Activated T-helper 1 cell treated with anti-CD3 and anti-CD28 coated beads, Interleukin-12 subunit alpha, Interleukin-12 subunit beta, Interleukin-2, Interleukin-4 antibody, amounts not matched to agents 30 ng/mL and 10 ng/mL and 1 ng/mL, durations not matched to agents 14 hours and 24 hours and 36 hours (primary cell): ENCODE measurements around the gene CASZ1. TPM values are rescaled to one million over a fixed set of nuclear protein-coding genes. Genes with fewer than 3 reads are reported as not detected.

Experiments
- DNase-seq: peaks from one replicate; pipeline ENCODE4 v3.0.0; 2021; ENCODE audit warnings: low spot score
- H3K27ac Mint-ChIP-seq: one replicate; pipeline ENCODE4 v1.8.0; 2021; ENCODE audit warnings: mild to moderate bottlenecking, mixed read lengths
- H3K27me3 Mint-ChIP-seq: one replicate; pipeline ENCODE4 v1.8.0; 2022; ENCODE audit warnings: mild to moderate bottlenecking, moderate library complexity, mixed read lengths; ENCODE audit not compliant: insufficient read depth
- H3K36me3 Mint-ChIP-seq: one replicate; pipeline ENCODE4 v1.8.0; 2021; ENCODE audit warnings: low read depth, mixed read lengths
- H3K4me1 Mint-ChIP-seq: one replicate; pipeline ENCODE4 v1.8.0; 2021; ENCODE audit warnings: low read depth, mixed read lengths
- H3K4me3 Mint-ChIP-seq: one replicate; pipeline ENCODE4 v1.8.0; 2021; ENCODE audit warnings: mild to moderate bottlenecking, moderate library complexity, mixed read lengths
- H3K9me3 Mint-ChIP-seq: one replicate; pipeline ENCODE4 v1.8.0; 2021; ENCODE audit warnings: mixed read lengths
- intact Hi-C: fragments of 100-400 bp; cut with micrococcal nuclease; formaldehyde crosslinking; loops from one replicate; pipeline ENCODE4 v1.15.1; 2024
- total RNA-seq: library from RNA; stranded (reverse); gene quantifications from 2 replicates; pipeline ENCODE4 v1.2.3, GENCODE V29; 2022

CASZ1 gene
- total RNA-seq, 1 donor from 2014 or later, result 11.7 TPM

DNA sequence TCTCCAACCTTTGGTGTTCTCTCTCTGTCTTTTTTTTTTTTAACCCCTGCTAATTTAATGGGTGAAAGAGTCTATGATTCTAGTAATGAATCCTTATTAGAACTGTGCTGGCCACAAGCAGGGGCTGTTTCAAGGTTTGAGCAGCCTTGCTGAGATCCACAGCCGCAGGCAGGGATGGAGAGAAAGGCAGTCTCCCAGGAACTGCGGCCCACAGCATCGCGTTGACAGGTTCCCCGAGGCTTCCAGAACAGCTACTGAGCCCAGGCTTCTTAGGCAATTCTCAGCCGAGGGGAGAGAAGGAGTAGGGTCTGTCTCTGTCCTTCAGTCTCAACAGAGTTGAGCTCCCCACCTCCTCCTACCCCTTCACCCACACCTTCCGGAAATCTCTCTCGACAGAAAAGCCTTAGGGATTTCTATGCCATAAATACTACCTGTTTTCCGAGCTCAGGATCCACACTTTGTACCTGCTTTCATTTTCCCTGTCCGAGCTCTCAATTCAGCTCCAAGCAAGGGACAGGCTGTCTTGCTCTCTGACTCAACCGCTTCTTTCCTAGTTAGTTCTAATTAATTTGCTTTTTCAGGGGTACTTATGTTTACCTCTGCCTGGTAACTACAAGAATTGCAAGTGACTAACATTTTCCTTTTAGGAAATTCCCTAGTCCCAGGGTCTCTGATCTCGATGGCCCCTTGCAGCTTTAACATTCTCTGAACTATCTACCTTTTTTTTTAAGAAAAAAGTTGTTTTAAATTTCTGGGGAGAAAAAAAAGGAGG is 6.7 kb upstream of the CASZ1 start:
- Mint-ChIP-seq H3K4me3 (no peak overlapping the region), H3K4me1 (no peaks in the 10 kb centered on the region), H3K9me3 (no peaks in the 10 kb centered on the region), H3K27me3 (peaks cover 60% of the 10 kb centered on the region), H3K27ac (no peak overlapping the region), H3K36me3 (no peaks in the 10 kb centered on the region)
- intact Hi-C loops, result no loop called here
- DNase-seq, result no peak

DNA sequence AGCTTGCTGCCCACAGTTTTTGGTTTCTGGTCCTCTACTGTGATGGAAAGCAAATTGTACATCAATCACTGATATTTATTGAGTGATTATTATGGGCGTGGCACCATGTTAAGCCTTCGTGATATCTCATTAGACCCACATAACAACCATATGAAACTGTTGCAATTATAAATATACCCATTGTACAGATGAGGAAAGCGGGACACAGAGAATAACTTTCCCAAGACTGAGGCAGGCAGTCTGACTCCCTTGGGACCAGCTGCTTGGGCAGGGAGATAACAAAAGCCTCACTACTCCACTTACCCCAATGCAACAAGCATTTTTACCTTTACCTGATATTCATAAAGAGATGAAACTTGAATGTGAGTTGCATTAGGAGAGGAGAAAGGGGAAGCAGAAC is 4.3 kb upstream of the CASZ1 start:
- DNase-seq, result no peak
- Mint-ChIP-seq H3K27me3 (peaks cover 62% of the 10 kb centered on the region), H3K4me3 (no peak overlapping the region), H3K27ac (no peak overlapping the region), H3K36me3 (no peaks in the 10 kb centered on the region), H3K9me3 (no peaks in the 10 kb centered on the region), H3K4me1 (no peaks in the 10 kb centered on the region)
- intact Hi-C loops, result no loop called here

DNA sequence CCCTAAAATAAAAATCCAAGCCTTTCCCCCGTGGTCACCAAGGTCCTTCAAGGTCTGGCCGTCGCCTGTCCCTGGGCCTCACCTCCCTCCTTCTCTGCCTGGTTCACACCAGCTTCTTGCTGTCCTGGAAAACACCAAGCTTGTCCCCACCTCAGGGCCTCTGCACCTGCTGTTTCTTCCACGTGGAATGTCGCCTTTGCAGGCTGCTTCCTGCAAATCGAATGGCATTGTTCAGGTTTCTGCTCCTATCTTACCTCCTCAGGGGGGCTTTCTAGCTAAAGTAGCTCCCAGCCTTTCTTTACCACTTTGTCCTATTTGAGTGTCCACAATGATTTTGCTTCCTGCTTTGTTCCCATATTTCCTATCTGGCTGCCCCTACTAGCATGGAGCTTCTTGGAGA is 3.3 kb upstream of the CASZ1 start:
- DNase-seq, result no peak
- H3K9me3 Mint-ChIP-seq, result no peaks in the 10 kb centered on the region
- no peak overlapping the region for H3K27ac Mint-ChIP-seq
- H3K4me1 Mint-ChIP-seq, result no peaks in the 10 kb centered on the region
- peaks cover 67% of the 10 kb centered on the region for H3K27me3 Mint-ChIP-seq
- no peak overlapping the region for H3K4me3 Mint-ChIP-seq
- intact Hi-C loops, result loop anchor here (5.0 kb wide), 3 partner anchors 68 to 893 kb away; partner anchors contain the start of gene DRAXIN
- no peaks in the 10 kb centered on the region for H3K36me3 Mint-ChIP-seq

DNA sequence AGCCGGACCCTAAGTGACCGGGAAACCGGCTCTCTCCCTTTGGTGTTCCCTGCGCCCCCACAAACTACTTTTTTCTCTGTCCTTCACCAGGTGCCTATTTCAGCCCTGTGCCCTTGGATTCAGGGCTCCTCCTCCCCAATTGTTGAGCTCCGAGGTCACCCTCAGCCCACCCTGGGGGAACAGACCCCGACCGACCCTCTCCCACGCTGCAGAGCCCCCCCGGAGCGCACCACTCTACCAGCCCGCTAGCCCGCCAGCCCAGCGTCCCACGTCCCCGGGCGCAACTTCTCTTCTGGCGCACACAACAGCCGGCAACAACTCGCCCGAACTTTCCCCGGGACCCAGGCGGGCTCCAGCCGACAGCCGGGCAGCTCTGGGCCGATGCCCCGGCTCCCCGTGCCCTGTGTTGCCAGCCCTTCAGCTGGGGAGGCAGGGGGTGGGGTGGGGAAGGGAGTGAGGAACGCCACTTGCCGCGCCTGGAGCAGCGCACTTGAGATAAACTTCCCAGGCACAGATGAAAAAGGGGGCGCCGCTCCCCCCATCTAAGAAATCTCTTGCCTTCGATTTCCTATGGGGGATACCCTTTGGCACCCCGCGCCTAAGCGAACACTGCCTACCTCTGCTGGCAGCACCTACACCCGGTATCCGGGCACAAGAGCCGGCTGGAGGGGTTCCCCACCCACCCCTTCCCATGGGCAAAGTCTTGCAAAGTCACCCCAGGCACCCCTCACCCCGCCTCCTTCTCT is 997 bp downstream of the CASZ1 start:
- peak overlapping the region; percentile 68 for H3K4me3 Mint-ChIP-seq
- H3K27ac Mint-ChIP-seq, result peak overlapping the region; percentile 38
- DNase-seq, result no peak
- H3K27me3 Mint-ChIP-seq, result peaks cover 51% of the 10 kb centered on the region
- intact Hi-C loops, result loop anchor here (5.0 kb wide), 3 partner anchors 72 to 897 kb away; partner anchors contain the start of gene DRAXIN
- no peaks in the 10 kb centered on the region for H3K9me3 Mint-ChIP-seq
- peaks cover 5% of the 10 kb centered on the region for H3K4me1 Mint-ChIP-seq
- H3K36me3 Mint-ChIP-seq, result no peaks in the 10 kb centered on the region

DNA sequence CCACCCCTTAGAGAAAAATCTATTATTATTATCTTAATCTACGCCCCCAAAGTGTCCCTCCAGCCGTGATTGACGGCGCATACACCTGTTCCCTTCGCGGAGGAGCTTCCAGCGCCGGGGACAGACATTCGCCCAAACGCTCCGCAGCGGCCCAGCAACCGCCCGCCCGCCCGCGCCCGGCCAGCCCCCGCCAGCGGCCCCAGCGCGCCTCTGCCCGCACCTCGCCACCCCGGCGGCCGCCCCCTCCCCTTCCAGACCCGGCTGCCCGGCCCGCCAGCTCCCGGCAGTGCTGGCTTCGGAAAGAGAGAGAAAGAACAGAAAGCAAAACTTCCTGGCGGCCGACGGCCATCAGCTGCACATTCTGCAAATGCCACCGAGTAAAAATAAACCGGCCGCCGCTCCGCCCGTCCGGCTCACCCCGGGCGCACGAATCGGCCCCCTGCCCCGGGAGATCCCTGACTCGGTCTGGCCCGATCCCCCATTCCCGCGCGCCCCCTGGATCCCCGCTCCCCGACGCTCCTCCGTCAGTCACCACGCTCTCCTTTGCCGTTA is 1.6 kb downstream of the CASZ1 start:
- Mint-ChIP-seq H3K9me3 (no peaks in the 10 kb centered on the region), H3K27ac (peak overlapping the region; percentile 38), H3K27me3 (peaks cover 46% of the 10 kb centered on the region), H3K36me3 (no peaks in the 10 kb centered on the region), H3K4me3 (peak overlapping the region; percentile 68), H3K4me1 (peaks cover 5% of the 10 kb centered on the region)
- no peak for DNase-seq
- intact Hi-C loops, result loop anchor here (5.0 kb wide), 5 partner anchors 73 to 898 kb away; partner anchors contain the start of gene DRAXIN

DNA sequence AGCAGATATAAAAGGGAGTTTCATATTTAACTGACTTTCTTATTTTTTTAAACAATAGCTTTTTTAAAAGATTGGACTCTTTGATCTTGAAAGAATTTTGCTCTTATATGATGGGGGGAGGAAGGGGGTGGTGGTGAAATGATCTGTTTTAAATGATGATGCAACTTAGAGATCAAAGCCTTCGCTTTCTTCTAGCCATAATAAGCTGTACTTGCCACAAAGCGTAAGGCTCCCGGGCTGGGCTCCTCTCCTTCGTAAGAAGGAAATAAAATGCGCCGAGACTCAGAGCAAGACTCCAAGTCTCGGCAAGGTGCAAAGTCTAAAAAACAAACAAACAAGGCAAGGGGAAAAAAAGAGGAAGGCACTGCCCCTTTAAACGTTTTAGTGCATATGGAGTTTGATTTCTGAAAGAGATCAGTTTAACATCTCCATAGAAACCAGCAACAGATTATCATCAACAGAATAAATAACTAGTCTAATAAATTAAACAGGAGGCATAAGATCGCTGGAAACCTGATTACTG is 3.3 kb downstream of the CASZ1 start:
- Mint-ChIP-seq H3K9me3 (no peaks in the 10 kb centered on the region), H3K27ac (peak overlapping the region; percentile 57), H3K36me3 (no peaks in the 10 kb centered on the region), H3K4me1 (peaks cover 5% of the 10 kb centered on the region), H3K4me3 (peak overlapping the region; percentile 44), H3K27me3 (peaks cover 37% of the 10 kb centered on the region)
- intact Hi-C loops, result loop anchor here (5.0 kb wide), 2 partner anchors 149 to 281 kb away; no protein-coding TSS in a partner anchor
- DNase-seq, result no peak

DNA sequence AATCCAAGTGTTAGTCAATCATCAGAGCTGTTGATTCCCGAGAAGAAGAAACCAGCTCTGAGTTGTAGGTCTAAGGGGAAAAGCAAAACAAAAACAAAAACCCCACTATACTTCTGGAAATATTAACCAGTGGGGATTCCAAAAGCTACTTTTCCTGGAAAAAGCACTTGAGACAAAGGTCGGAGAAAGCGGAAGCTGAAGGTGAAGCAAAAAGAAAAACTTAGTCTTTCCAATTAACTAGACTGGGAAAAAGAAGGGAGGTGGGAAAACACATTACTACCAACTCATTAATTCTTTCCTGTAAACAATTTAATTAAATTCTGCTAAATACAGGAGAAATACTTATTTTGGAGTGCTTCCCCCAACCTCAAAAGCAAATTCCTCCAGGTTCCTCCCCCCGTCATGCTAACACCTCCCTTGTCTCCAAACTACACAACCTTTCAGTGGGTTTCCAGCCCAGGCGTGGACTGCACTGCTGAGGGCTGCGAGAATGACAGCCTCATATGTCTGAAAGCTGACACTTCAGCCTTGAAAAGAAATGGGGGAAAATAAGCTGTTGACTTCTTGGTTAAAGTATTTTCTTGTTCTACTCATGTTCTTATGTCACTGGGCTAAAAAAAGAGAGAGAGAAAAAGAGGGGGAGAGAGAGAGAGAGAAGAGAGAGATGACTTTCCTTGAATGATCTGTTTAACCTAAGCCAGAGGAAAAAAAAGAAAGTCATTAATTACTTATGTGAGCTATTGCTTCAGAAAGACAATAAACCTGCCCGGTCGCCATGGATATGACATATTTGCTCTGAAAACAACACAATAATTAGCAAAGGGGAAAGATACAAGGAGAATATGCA is 5.1 kb downstream of the CASZ1 start:
- Mint-ChIP-seq H3K36me3 (no peaks in the 10 kb centered on the region), H3K27me3 (peaks cover 32% of the 10 kb centered on the region), H3K9me3 (no peaks in the 10 kb centered on the region), H3K4me1 (peaks cover 5% of the 10 kb centered on the region), H3K27ac (no peak overlapping the region), H3K4me3 (no peak overlapping the region)
- intact Hi-C loops, result loop anchor here (5.0 kb wide), 2 partner anchors 151 to 279 kb away; no protein-coding TSS in a partner anchor
- no peak for DNase-seq

DNA sequence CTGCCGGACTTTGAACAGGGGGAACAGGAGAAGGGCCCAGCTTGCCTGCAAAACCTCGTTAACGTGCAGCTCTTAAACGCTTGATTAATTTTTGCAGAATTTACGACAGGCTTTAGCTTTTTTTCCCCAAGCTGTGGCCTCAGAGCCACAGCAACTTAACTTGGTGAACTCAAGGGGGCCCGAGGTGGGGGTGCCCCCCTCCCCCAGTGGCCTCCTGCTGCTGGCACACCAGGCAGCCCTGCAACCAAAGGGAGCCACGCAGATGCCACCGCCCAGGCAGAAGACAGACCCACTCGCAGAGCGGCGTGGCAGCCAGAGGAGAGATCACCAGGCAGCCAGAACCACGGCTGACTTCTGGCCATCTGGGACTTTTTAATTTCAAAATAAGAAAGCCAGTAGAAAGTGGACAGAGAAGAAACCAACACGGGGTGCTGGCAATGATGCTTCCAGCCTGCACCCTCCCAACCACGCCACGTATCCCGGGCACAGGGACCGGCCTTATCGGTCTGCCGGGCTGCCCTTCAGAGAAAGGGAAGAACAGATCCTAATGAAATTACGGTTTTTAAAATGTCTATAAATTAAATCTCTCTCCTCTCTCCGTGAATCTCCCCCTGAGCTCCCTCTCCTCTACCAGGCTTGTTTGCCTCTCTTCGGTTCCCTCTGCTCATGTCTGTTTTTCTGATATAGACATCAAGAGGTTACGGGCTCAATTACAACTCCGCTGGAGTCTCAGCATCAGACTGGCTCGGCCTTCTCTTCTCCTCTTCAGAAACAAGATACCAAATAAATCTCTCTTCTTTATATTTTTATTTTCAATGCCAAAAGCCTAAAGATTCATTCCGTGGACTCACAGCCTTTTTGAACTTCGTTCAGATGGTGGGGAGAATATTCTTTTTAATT is 6.4 kb downstream of the CASZ1 start:
- H3K9me3 Mint-ChIP-seq, result no peaks in the 10 kb centered on the region
- DNase-seq, result no peak
- intact Hi-C loops, result loop anchor here (5.0 kb wide), 2 partner anchors 152 to 278 kb away; no protein-coding TSS in a partner anchor
- H3K36me3 Mint-ChIP-seq, result no peaks in the 10 kb centered on the region
- peaks cover 29% of the 10 kb centered on the region for H3K27me3 Mint-ChIP-seq
- peaks cover 5% of the 10 kb centered on the region for H3K4me1 Mint-ChIP-seq
- H3K27ac Mint-ChIP-seq, result no peak overlapping the region
- H3K4me3 Mint-ChIP-seq, result no peak overlapping the region

DNA sequence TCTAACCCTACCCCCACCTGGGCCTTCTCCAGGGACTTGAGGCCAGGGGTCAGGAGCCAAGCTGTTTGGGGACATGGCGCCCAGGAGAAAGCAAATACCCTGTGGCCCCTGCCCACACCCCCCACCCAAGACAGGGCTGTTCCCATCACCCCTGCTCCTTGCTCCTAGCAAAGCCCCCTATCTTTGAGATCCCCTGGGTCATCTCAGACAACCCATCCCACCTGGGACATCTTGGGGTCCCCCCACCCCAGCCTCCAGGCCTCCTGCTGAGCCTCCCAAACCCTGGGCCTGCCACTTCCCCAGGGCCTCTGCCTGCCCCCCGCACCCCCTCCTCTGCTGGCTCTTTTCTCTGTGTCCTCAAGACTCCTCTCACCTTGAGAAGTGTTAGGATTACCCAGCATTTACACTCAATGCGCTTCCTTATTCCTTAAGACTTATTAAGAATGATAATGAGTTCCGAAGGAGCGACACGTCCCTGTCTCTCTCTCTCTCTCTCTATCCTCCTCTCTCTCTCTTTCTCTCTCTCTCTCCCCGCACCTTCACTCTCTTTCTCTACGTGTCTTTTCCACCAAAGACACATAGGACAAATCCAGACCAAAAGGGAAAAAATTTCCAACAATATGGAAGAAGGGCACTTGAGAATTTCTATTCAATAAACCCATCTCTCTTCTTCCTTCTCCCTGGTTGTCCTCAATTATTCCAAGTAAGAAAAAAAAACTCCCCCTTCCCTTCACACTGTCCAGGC is 7.2 kb downstream of the CASZ1 start:
- Mint-ChIP-seq H3K4me1 (peaks cover 5% of the 10 kb centered on the region), H3K36me3 (no peaks in the 10 kb centered on the region), H3K9me3 (no peaks in the 10 kb centered on the region), H3K27me3 (peaks cover 23% of the 10 kb centered on the region), H3K27ac (no peak overlapping the region), H3K4me3 (no peak overlapping the region)
- no peak for DNase-seq
- intact Hi-C loops, result no loop called here

DNA sequence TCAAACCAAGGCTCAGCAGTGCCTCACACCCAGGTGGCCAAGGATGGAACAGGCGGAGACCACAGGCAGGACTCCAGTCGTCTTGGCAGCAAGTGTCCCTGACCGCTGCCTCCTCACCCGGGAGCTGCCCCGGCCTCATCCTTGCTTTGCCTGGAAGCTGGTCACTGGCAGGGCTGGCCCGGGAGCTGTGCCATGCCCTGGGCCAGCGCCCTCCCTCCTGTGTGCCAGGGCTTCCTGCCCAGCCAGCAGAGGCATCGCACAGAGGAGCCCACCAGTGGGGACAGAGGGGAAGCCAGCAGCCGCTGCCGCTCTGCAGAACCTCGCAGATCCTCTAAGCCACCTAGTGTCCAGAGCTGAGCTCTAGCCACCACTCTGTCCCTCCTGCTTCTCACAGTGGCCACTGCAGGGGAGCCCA is 7.8 kb downstream of the CASZ1 start:
- H3K9me3 Mint-ChIP-seq, result no peaks in the 10 kb centered on the region
- H3K4me1 Mint-ChIP-seq, result peaks cover 5% of the 10 kb centered on the region
- no peaks in the 10 kb centered on the region for H3K36me3 Mint-ChIP-seq
- no peak for DNase-seq
- H3K4me3 Mint-ChIP-seq, result no peak overlapping the region
- intact Hi-C loops, result no loop called here
- H3K27me3 Mint-ChIP-seq, result peaks cover 19% of the 10 kb centered on the region
- no peak overlapping the region for H3K27ac Mint-ChIP-seq

DNA sequence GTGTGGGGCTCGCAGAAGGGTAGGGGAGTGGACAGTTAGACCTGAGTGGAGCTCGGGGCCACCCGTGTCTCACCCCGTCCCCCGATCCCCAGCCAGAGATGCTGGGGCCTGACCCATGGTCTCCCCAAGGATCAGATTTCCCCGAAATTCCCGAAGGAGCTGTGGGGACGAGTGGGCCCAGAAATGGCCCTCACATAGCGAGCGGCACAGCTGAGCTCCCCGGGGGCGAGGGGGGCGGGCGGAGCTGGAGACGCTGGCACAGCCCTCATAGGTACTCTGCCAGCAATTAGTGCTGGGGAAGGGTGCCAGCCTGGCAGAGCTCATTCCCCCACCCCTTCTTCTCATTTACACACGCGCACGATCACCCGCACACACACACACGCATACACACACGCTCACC is 9.2 kb downstream of the CASZ1 start:
- Mint-ChIP-seq H3K4me1 (no peaks in the 10 kb centered on the region), H3K27me3 (peaks cover 12% of the 10 kb centered on the region), H3K36me3 (no peaks in the 10 kb centered on the region), H3K27ac (no peak overlapping the region), H3K9me3 (no peaks in the 10 kb centered on the region), H3K4me3 (no peak overlapping the region)
- DNase-seq, result no peak
- intact Hi-C loops, result no loop called here
